ENCODE results near the gene DCAF8. TPM values are rescaled to one million over a fixed set of nuclear protein-coding genes. Genes with fewer than 3 reads are reported as not detected.

The DCAF8 gene
- 100 to 1,000 TPM; 138 to 184 (median 147) TPM for total RNA-seq
- polyA plus RNA-seq = 10 to 100 TPM; 28.2 to 76.1 (median 44.4) TPM

GRCh38 chr1:160261893-160262794 is at the start of gene DCAF8:
TSS of gene DCAF8 (minus strand) at chr1:160262549. CDS start at chr1:160244008, 18,541 bp downstream.
- H3K27ac ChIP-seq = peak within 1 kb of the TSS; percentile 97 to 98 (median 98)
- TF ChIP-seq EP300 (IDR thresholded peaks at IDR 0.05) (no peak), CTCF (IDR thresholded peaks at IDR 0.05) (no peak), POLR2A (IDR thresholded peaks at IDR 0.05) (peak; percentile 92 to 94), POLR2AphosphoS5 (IDR thresholded peaks at IDR 0.05) (peak; percentile 97 to 99 (median 98))
- H3K4me3 ChIP-seq = peak within 1 kb of the TSS; percentile 81 to 96 (median 90)
- intact Hi-C loops (cut with DNase I) = no loop called here
- peaks cover 0 to 47% (median 41%) of the 10 kb centered on the region in 4 donors for H3K4me1 ChIP-seq
- 0% methylated on average over 67 of the region's 67 CpGs for WGBS, 2 donors
- DNase-seq = peak; percentile 99
- H3K9me3 ChIP-seq = no peaks in the 10 kb centered on the region
- H3K36me3 ChIP-seq = no peaks in the 10 kb centered on the region
- H3K27me3 ChIP-seq = no peaks in the 10 kb centered on the region

DNA sequence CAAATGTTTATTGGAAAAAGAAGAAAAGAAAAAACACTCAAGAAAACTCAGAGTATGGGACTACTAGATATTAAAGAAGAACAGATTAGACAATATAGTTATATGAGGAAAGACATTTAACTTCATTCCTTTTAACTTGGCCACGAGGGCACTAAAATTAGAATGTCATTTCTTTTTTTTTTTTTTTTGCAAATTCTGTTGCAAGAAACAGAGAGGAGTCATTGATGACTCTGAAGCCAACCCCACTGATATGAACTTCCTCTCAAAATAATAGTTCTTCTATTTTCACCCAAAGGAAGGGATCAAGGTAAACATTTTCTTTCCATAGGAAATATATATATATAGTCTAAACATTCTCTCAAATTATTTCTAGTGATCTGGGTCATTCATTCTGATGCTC is 47.2 kb upstream of the DCAF8 start:
- Histone ChIP-seq H3K36me3 (peaks cover 72 to 100% (median 83%) of the 10 kb centered on the region in 4 donors), H3K27me3 (no peaks in the 10 kb centered on the region), H3K4me3 (no peak overlapping the region), H3K27ac (no peak overlapping the region), H3K9me3 (no peaks in the 10 kb centered on the region), H3K4me1 (no peaks in the 10 kb centered on the region)
- 80 to 84% methylated on average over 1 of the region's 1 CpG for WGBS, 2 donors
- no peak for TF ChIP-seq POLR2A (IDR thresholded peaks at IDR 0.05)
- no peak for TF ChIP-seq POLR2AphosphoS5 (IDR thresholded peaks at IDR 0.05)
- no peak for TF ChIP-seq CTCF (IDR thresholded peaks at IDR 0.05)
- TF ChIP-seq EP300 (IDR thresholded peaks at IDR 0.05) = no peak
- DNase-seq = no peak
- intact Hi-C loops (cut with DNase I) = no loop called here

DNA sequence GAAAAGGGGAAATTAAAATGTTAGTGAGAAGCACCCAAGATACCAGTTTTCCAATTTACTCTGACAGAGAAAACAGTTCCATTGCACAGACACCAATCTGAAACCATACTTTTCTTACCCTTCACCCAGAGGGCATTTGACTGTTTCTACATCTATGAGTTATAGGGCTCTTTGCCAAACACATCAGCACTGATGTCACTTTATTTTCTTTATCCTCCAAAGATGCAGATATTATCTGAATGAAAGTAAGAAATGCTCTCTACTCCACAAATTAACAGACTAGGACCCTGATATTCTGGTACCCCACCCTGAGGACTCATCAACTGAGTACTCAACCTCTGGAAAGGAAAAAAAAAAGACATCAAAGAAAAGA is 46.8 kb upstream of the DCAF8 start:
- no peak overlapping the region for H3K4me3 ChIP-seq
- H3K36me3 ChIP-seq = peaks cover 74 to 100% (median 87%) of the 10 kb centered on the region in 4 donors
- H3K27me3 ChIP-seq = no peaks in the 10 kb centered on the region
- DNase-seq = no peak
- H3K4me1 ChIP-seq = no peaks in the 10 kb centered on the region
- H3K27ac ChIP-seq = no peak overlapping the region
- intact Hi-C loops (cut with DNase I) = no loop called here
- no peak for TF ChIP-seq POLR2A (IDR thresholded peaks at IDR 0.05)
- no peak for TF ChIP-seq EP300 (IDR thresholded peaks at IDR 0.05)
- no peak for TF ChIP-seq POLR2AphosphoS5 (IDR thresholded peaks at IDR 0.05)
- no peak for TF ChIP-seq CTCF (IDR thresholded peaks at IDR 0.05)
- no peaks in the 10 kb centered on the region for H3K9me3 ChIP-seq

DNA sequence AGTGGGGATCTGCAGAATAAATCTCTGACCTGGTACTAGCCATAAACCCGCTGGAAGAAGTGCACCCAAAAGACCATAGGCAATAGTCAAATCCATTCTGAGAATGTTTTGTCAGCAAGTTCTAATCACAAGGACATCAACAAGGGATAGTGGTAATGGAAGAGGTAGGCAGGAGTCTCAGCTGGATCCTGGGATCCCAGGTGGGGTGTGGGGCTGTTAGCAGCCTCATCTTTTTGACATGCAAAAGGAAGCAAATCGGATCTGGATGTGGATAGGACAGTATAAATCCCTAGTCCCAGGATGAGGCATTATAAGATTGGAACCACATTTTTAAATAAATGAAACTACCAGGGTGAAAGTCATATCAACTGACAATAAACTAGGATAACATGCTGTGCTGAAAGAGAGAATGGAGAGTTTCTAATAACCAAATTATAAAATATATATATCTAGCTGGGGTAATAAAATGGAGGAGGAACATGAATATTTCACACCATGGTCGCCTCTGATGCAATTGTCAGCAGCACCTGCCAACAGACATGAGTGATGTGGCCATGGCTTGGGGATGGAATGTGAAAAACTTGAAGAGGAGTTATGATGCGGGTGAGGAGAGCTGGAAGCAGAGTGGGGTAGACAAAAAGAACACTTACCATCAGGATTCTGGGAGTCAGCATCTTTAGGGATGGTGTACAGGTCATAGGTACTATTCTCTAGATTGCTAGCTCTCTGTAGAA is 46.3 kb upstream of the DCAF8 start:
- TF ChIP-seq POLR2AphosphoS5 (IDR thresholded peaks at IDR 0.05) (no peak), POLR2A (IDR thresholded peaks at IDR 0.05) (no peak), CTCF (IDR thresholded peaks at IDR 0.05) (no peak), EP300 (IDR thresholded peaks at IDR 0.05) (no peak)
- no peak overlapping the region for H3K4me3 ChIP-seq
- H3K27me3 ChIP-seq = no peaks in the 10 kb centered on the region
- DNase-seq = no peak
- H3K9me3 ChIP-seq = no peaks in the 10 kb centered on the region
- WGBS, 2 donors = 92 to 93% methylated on average over 4 of the region's 4 CpGs
- H3K36me3 ChIP-seq = peaks cover 74 to 100% (median 90%) of the 10 kb centered on the region in 4 donors
- H3K4me1 ChIP-seq = no peaks in the 10 kb centered on the region
- H3K27ac ChIP-seq = no peak overlapping the region
- intact Hi-C loops (cut with DNase I) = no loop called here
